ENCODE results near the gene PRPF38A.
A peak's percentile ranks its signal among the peaks of the same experiment; 100 is the strongest.
"Not testable (repeated sequence)": the region's sequence is repeated elsewhere in the genome, so short reads cannot be mapped to it uniquely, and the experiment has no call there.

Gene PRPF38A

DNA sequence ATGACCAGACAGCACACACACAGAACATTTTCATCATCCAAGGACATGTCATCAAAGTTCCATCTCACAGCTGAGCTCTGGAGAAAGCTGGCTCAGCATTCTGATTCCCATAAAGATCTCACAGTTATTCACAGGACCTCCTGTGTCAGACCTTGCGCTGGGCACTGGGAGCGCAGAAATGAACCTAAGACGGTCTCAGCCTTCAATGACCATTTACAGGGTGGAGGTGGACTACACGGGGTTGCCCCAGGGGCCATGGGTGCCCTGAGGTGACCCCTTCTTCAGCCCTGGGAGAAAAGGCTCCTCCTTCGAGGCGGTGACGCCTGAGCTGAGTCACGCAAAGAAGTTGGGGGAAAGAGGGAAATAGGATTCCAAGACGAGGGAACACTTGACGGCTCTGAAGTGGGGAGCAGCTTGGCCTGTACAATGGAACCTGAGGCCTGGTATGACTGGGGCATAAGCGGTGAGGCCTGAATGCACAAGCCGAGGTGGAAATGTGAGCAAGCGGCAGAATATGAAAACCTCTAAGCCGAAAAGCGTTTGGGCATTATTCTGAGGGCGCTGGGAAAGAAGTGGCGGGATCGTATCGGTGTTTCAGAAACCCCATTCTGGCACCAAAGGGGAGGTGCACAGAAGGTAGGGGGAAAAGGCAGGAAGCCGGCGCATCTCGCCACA lies 39.2 kb upstream of the PRPF38A start:
- H3K27ac ChIP-seq (ENCODE audit: low read depth, low read length, severe bottlenecking) = peak overlapping the region; percentile 87
- 9 to 11% methylated on average over 21 to 22 of the region's 22 CpGs for WGBS, 2 experiments (ENCODE audit: insufficient coverage in 2 of 2)

GRCh38 chr1:52365746-52366516 lies 38.5 kb upstream of the PRPF38A start, which contains the start of gene CC2D1B:
Gene CC2D1B, minus strand, starts transcription at chr1:52366205. Its CDS starts 1,585 bp downstream, at chr1:52364620.
- Histone ChIP-seq H3K4me1 (ENCODE audit: control insufficient read depth, insufficient read depth, low read length, poor library complexity, severe bottlenecking) (peaks cover 8% of the 10 kb centered on the region), H3K27ac (ENCODE audit: low read depth, low read length, severe bottlenecking) (peak within 1 kb of the TSS; percentile 87), H3K36me3 (ENCODE audit: control insufficient read depth, insufficient read depth, low read length) (peaks cover 39% of the 10 kb centered on the region), H3K4me3 (ENCODE audit: extremely low read depth, insufficient read depth, low read length, poor library complexity, severe bottlenecking) (peak within 1 kb of the TSS; percentile 95), H3K9me3 (ENCODE audit: control insufficient read depth, low read length) (no peaks in the 10 kb centered on the region)
- 1% methylated on average over 63 to 67 of the region's 92 CpGs for WGBS, 2 experiments (ENCODE audit: insufficient coverage in 2 of 2)

More for the DNA sequence above, 39.2 kb upstream of the PRPF38A start:
- Histone ChIP-seq H3K4me1 (ENCODE audit: control insufficient read depth, insufficient read depth, low read length, poor library complexity, severe bottlenecking) (peaks cover 8% of the 10 kb centered on the region), H3K4me3 (ENCODE audit: extremely low read depth, insufficient read depth, low read length, poor library complexity, severe bottlenecking) (peak overlapping the region; percentile 95), H3K9me3 (ENCODE audit: control insufficient read depth, low read length) (no peaks in the 10 kb centered on the region), H3K36me3 (ENCODE audit: control insufficient read depth, insufficient read depth, low read length) (peaks cover 45% of the 10 kb centered on the region)

GRCh38 chr1:52366517-52366827 lies 37.9 kb upstream of the PRPF38A start:
- Histone ChIP-seq H3K36me3 (ENCODE audit: control insufficient read depth, insufficient read depth, low read length) (peaks cover 37% of the 10 kb centered on the region), H3K4me1 (ENCODE audit: control insufficient read depth, insufficient read depth, low read length, poor library complexity, severe bottlenecking) (peaks cover 8% of the 10 kb centered on the region), H3K9me3 (ENCODE audit: control insufficient read depth, low read length) (no peaks in the 10 kb centered on the region), H3K27ac (ENCODE audit: low read depth, low read length, severe bottlenecking) (no peak overlapping the region), H3K4me3 (ENCODE audit: extremely low read depth, insufficient read depth, low read length, poor library complexity, severe bottlenecking) (peak overlapping the region; percentile 95)
- 48 to 77% methylated on average over 3 to 6 of the region's 8 CpGs for WGBS, 2 experiments (ENCODE audit: insufficient coverage in 2 of 2)

GRCh38 chr1:52367272-52367671 lies 37.1 kb upstream of the PRPF38A start:
- Histone ChIP-seq H3K4me1 (ENCODE audit: control insufficient read depth, insufficient read depth, low read length, poor library complexity, severe bottlenecking) (peaks cover 8% of the 10 kb centered on the region), H3K36me3 (ENCODE audit: control insufficient read depth, insufficient read depth, low read length) (peaks cover 33% of the 10 kb centered on the region), H3K27ac (ENCODE audit: low read depth, low read length, severe bottlenecking) (no peak overlapping the region), H3K9me3 (ENCODE audit: control insufficient read depth, low read length) (no peaks in the 10 kb centered on the region), H3K4me3 (ENCODE audit: extremely low read depth, insufficient read depth, low read length, poor library complexity, severe bottlenecking) (no peak overlapping the region)
- WGBS, 2 experiments (ENCODE audit: insufficient coverage in 2 of 2) = 98 to 99% methylated on average over 5 of the region's 5 CpGs

DNA sequence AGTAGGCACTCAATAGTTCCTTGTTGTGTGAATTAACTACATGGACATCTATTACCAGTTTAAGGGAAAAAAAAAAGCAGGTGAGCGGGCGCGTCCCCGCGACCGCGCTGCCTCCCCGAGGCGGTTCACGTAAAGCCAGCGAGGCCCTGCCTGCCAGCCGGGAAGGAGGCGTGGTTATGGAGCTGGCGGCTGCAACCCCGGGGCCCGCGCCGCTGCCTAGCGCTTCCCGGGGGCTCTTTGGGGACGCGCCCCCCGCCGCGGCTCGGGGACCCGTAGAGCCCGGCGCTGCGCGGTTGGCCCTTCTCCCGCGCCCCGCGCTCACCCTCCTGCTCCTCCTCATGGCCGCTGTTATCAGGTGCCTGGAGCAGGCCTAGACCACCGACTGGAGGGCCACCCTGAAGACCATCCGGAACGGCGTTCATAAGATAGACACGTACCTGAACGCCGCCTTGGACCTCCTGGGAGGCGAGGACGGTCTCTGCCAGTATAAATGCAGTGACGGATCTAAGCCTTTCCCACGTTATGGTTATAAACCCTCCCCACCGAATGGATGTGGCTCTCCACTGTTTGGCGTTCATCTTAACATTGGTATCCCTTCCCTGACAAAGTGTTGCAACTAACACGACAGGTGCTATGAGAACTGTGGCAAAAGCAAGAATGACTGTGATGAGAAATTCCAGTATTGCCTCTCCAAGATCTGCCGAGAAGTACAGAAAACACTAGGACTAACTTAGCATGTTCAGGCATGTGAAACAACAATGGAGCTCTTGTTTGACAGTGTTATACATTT lies 35.8 kb upstream of the PRPF38A start:
- no peak overlapping the region for H3K27ac ChIP-seq (ENCODE audit: low read depth, low read length, severe bottlenecking)
- H3K4me3 ChIP-seq (ENCODE audit: extremely low read depth, insufficient read depth, low read length, poor library complexity, severe bottlenecking) = peak overlapping the region; percentile 33
- 8 to 10% methylated on average over 35 to 37 of the region's 51 CpGs for WGBS, 2 experiments (ENCODE audit: insufficient coverage in 2 of 2)
- H3K36me3 ChIP-seq (ENCODE audit: control insufficient read depth, insufficient read depth, low read length) = peaks cover 32% of the 10 kb centered on the region
- peaks cover 8% of the 10 kb centered on the region for H3K4me1 ChIP-seq (ENCODE audit: control insufficient read depth, insufficient read depth, low read length, poor library complexity, severe bottlenecking)
- no peaks in the 10 kb centered on the region for H3K9me3 ChIP-seq (ENCODE audit: control insufficient read depth, low read length)

GRCh38 chr1:52369851-52370250 lies 34.6 kb upstream of the PRPF38A start:
- H3K4me1 ChIP-seq (ENCODE audit: control insufficient read depth, insufficient read depth, low read length, poor library complexity, severe bottlenecking); H3K27ac ChIP-seq (ENCODE audit: low read depth, low read length, severe bottlenecking); H3K4me3 ChIP-seq (ENCODE audit: extremely low read depth, insufficient read depth, low read length, poor library complexity, severe bottlenecking); H3K9me3 ChIP-seq (ENCODE audit: control insufficient read depth, low read length): not testable (repeated sequence)
- WGBS, 2 experiments (ENCODE audit: insufficient coverage in 2 of 2) = 100% methylated on average over 1 of the region's 1 CpG; no CpG with 5 or more reads in 1 of the 2 experiments
- peaks cover 32% of the 10 kb centered on the region for H3K36me3 ChIP-seq (ENCODE audit: control insufficient read depth, insufficient read depth, low read length)

GRCh38 chr1:52385376-52385775 lies 19.0 kb upstream of the PRPF38A start:
- Histone ChIP-seq H3K4me3 (ENCODE audit: extremely low read depth, insufficient read depth, low read length, poor library complexity, severe bottlenecking) (no peak overlapping the region), H3K27ac (ENCODE audit: low read depth, low read length, severe bottlenecking) (peak overlapping the region; percentile 8), H3K36me3 (ENCODE audit: control insufficient read depth, insufficient read depth, low read length) (peaks cover 84% of the 10 kb centered on the region), H3K4me1 (ENCODE audit: control insufficient read depth, insufficient read depth, low read length, poor library complexity, severe bottlenecking) (peaks cover 28% of the 10 kb centered on the region), H3K9me3 (ENCODE audit: control insufficient read depth, low read length) (no peaks in the 10 kb centered on the region)
- WGBS, 2 experiments (ENCODE audit: insufficient coverage in 2 of 2) = 100% methylated on average over 1 of the region's 3 CpGs; no CpG with 5 or more reads in 1 of the 2 experiments

DNA sequence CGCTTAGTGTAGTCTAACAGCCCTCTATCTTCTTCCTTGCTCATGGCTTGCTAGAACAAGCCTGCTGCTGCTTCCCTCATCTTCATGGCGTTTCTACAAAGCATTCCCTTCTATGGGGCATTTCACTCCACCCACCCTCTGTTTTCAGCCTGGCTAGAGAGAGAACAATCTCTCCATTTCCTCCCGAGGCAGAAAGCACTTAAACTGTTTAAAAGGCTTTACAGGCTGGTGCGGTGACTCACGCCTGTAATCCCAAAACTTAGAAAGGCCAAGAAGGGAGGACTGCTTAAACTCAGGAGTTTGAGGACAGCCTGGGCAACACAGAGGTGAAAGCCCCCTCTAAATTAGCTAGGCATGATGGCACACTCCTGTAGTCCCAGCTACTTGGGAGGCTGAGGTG lies 17.9 kb upstream of the PRPF38A start:
- no peak overlapping the region for H3K4me3 ChIP-seq (ENCODE audit: extremely low read depth, insufficient read depth, low read length, poor library complexity, severe bottlenecking)
- H3K36me3 ChIP-seq (ENCODE audit: control insufficient read depth, insufficient read depth, low read length) = peaks cover 74% of the 10 kb centered on the region
- H3K27ac ChIP-seq (ENCODE audit: low read depth, low read length, severe bottlenecking) = peak overlapping the region; percentile 80
- H3K4me1 ChIP-seq (ENCODE audit: control insufficient read depth, insufficient read depth, low read length, poor library complexity, severe bottlenecking) = peaks cover 28% of the 10 kb centered on the region
- WGBS, 2 experiments (ENCODE audit: insufficient coverage in 2 of 2) = 84 to 87% methylated on average over 4 to 5 of the region's 5 CpGs
- H3K9me3 ChIP-seq (ENCODE audit: control insufficient read depth, low read length) = no peaks in the 10 kb centered on the region

GRCh38 chr1:52393174-52393573 lies 11.2 kb upstream of the PRPF38A start:
- Histone ChIP-seq H3K9me3 (ENCODE audit: control insufficient read depth, low read length) (no peaks in the 10 kb centered on the region), H3K27ac (ENCODE audit: low read depth, low read length, severe bottlenecking) (no peak overlapping the region), H3K4me3 (ENCODE audit: extremely low read depth, insufficient read depth, low read length, poor library complexity, severe bottlenecking) (no peak overlapping the region), H3K36me3 (ENCODE audit: control insufficient read depth, insufficient read depth, low read length) (peaks cover 74% of the 10 kb centered on the region), H3K4me1 (ENCODE audit: control insufficient read depth, insufficient read depth, low read length, poor library complexity, severe bottlenecking) (no peaks in the 10 kb centered on the region)
- 83 to 100% methylated on average over 1 of the region's 5 CpGs for WGBS, 2 experiments (ENCODE audit: insufficient coverage in 2 of 2)

DNA sequence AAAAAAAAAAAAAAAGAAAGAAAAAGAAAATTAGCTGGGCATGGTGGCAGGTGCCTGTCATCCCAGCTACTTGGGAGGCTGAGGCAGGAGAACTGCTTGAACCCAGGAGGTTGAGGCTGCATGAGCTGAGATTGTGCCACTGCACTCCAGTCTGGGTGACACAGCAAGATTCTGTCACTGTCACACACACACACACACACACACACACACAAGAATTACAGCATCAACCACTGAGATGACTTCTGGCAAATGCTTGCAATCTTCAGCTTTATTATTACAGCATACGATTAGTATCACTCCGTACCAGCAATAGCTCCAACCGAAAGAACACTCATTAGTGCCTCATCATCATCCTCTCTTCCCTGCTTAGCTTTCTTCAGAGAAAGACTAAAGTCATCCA lies 4.8 kb upstream of the PRPF38A start:
- Histone ChIP-seq H3K4me1 (ENCODE audit: control insufficient read depth, insufficient read depth, low read length, poor library complexity, severe bottlenecking) (peaks cover 6% of the 10 kb centered on the region), H3K27ac (ENCODE audit: low read depth, low read length, severe bottlenecking) (no peak overlapping the region), H3K4me3 (ENCODE audit: extremely low read depth, insufficient read depth, low read length, poor library complexity, severe bottlenecking) (no peak overlapping the region), H3K36me3 (ENCODE audit: control insufficient read depth, insufficient read depth, low read length) (peaks cover 65% of the 10 kb centered on the region), H3K9me3 (ENCODE audit: control insufficient read depth, low read length) (no peaks in the 10 kb centered on the region)
- WGBS, 2 experiments (ENCODE audit: insufficient coverage in 2 of 2) = 89 to 96% methylated on average over 3 of the region's 3 CpGs
